ENCODE measurements around the gene UBL7.

The UBL7 gene

GRCh38 chr15:74403588-74403919, 57.4 kb downstream of the UBL7 start:
- DNase-seq, result no peak

GRCh38 chr15:74402873-74403587, 57.9 kb downstream of the UBL7 start:
- no peak for DNase-seq

DNA sequence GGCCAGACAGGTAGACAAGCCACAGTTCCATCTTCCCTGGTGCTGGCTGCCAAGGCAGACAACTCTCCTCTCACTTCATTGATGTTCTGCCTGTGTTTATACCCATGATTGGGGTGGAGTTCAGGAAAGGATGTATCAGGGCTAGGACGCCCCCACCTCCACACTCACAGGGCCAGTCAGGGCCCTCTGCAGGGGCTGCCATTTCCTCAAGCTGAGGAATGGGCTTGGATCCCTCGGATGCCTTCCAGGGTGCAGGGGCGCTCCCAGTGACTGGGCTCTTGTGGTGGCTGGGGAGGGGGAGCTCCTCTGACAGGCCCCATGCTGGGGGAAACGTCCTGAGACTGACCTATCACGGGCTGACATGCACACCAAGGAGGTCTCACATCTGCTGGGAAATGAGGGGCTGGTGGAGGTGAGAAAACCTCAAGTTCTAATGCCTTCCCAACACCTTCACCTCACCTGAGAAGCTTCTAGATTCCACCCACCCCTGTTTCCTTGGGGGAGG, 58.6 kb downstream of the UBL7 start:
- no peak for DNase-seq

DNA sequence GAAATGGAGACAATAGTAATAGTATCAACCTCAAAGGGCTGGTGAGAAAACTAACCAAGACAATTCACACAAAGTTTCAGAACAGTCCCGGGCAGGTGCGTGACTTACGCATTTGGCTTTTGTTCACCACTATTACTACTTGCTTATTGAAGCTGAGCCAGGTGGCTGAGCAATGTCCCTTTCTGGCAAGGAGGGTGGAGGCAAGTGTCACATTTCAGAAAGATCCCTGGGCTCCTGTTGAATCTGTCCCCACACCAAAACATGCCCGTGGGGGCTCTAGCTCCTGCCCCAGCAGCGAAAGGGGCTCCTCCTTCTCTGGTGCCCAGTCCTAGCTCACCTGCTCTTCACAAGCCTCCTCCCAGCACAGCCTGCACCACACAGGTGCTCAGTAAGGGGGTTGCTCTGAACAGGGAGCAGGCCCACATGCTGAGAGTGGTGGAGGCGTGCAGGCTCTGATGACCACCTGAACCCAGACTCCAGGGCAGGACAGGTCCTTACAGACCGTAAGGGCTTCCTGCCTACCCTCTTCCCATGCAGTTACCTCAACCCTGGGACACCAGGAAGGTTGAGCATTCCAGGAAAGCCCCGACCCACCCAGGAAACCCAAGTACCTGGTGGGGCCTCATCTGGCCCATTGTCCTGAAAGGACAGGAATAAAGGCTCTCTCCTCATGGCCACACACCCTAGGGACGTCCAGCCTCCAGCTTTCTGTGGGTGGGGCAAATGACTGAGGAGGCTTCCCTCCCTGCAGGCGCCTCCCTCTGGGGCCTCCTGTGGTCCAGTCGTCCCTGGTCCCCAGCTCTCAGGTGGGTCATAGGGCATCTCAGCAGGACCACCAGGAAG, 59.8 kb downstream of the UBL7 start:
- DNase-seq, result no peak

- no peak for DNase-seq
Measured at GRCh38 chr15:74400313-74400860, 60.6 kb downstream of the UBL7 start.

DNA sequence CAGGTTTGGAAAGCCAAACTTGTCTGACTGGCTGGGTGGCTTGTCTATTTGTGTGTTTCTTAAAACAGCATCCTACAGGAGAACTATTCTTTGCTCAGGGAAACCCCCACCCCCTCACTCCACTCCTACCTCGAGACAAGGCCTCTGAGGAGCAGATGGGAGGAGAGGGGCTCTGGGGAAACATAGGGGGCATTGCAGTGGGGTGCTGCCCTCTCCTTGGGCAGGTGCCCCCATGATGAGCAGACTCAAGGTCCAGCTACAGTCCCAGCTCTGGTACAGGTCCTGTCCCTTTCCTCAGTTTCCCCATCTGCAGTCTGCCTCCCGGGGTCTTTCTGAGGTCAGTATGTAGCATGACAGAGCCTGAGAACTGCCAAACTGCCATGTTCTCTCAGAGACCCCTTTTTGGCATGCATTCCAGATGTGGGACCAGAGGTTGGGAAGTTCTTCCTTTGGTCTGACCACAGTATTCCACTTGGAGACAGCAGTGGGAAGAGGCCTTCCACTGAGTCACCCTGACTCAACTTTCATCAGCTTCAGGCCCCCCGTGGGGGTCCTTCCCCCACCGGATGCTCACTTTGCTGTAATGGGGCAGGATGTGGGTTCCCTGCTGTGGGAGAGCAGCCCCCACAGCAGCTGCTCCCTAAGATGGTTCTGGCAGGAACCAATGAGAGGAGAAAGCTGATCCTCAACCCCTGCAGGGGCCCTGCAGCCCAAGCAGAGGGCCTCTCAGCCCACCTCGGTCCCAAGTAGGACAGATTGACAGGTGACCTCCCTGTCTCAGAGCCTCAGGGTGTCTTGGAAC, 61.2 kb downstream of the UBL7 start:
- no peak for DNase-seq

- DNase-seq, result no peak
Measured at GRCh38 chr15:74399100-74399499, 61.9 kb downstream of the UBL7 start.

DNA sequence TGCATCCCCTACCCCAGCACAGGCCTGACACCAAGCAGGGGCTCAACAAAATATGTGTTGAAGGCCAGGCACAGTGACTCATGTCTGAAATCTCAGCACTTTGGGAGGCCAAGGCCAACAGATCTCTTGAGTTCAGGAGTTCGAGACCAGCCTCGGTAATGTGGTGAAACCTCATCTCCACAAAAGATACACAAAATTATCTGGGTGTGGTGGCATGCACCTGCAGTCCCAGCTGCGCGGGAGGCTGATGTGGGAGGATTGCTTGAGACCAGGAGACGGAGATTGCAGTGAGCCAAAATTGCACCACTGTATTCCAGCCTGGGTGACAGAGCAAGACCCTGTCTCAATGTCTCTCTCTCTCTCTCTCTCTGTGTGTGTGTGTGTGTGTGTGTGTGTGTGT, 62.8 kb downstream of the UBL7 start:
- DNase-seq, result no peak

DNA sequence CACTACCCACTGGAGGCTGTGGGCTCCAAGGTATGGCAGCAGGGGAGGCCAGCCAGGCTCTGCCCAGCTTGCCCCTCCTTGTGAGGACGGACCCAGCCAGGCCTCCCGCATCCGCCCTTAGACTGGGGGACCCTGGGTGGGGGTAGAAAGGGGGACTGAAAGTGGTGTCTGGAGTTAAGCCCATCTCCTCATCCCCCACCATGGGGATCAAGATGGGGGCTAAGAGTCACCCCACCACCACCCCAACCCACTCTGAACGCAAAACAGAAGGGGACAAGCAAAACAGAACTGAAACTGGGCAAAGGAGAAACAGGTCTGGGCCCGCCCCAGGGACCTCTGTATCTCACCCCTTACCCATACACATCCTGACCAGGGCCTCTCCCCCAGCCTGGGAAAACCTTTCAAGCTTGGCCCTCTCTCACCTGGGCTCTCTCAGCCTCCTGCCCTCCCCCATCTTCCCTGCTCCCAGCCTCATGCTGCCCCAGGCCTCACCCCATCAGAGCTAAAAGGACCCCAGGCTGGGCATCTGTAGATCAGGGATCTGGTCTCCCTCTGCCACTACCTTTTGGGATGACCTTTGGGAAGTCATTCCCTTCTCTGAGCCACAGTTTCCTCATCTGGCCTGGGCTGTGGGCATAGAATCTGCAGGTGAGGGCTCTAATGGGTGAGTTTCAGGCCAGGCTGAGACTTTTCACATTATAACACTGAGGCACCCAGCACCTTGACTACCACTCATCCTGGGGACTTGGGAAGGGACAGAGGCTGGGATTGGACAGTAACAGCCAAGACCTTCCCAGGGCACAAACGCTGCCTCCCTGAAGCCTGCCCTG, 63.5 kb downstream of the UBL7 start:
- no peak for DNase-seq

- DNase-seq, result no peak
Measured at GRCh38 chr15:74396445-74397238, 64.3 kb downstream of the UBL7 start.

DNA sequence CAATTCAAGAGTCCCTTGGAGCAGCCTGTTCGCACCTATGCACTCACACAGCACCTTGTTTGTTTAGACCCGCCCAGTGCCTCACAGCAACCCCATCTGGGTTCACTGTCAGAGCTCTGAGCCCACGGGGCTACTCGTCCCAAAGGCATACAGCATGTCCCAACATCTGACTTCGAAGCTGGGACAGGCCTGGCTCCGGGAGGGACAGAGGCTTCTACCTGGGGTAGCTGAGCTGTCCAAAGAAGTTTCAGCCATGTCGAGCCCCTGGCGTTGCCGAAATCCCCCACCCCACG, 64.9 kb downstream of the UBL7 start:
- DNase-seq, result no peak

Data from NCI-H1694 treated with DMSO at 0.1 percent for 48 hours (cell line).